DMS53 treated with DMSO at 0.1 percent for 48 hours (cell line): Measurements from ENCODE around the gene SMARCA4.

Experiments used
- DNase-seq: peaks from one replicate; lab custom pipeline; 2025; ENCODE audit not compliant: unreplicated experiment; lab: John Stamatoyannopoulos, UW

Gene SMARCA4

GRCh38 chr19:11007962-11008532 is 47.2 kb downstream of the SMARCA4 start:
- DNase-seq: no peak

DNA sequence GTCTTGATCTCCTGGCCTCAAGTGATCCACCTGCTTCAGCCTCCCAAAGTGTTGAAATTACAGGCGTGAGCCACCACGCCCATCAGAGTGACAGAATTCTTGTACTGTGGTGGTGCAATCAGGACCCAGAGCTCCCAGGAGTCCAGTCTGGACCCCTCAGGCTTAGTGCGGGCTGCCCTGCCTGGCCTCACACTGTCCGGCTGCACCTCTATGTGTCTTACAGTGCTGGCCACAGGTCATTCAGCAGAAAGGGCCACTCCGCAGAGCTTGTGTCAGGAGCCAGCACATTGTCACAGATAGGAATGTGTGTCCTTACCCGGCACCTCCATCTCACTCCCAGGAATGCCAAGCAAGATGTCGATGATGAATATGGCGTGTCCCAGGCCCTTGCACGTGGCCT is 49.2 kb downstream of the SMARCA4 start:
- DNase-seq: no peak

DNA sequence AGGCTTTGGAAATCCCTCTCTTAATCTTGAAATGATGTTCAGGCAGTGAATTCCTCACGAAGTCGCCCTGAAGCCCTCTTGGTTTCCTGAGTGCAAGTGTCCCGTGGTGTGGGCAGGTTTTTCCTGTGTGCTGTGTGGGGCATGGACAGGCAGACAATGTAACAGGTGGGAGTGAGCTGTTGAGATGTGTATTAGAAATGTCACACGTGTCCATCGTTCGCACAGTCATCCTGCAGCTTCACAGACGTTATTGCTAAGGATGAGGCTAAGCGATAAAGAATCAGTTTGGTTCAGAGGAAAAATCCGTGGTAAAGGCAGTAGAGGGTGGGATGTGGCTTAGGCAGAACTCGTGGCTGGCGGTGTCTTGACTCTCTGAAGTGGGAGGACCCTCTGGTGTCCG is 51.7 kb downstream of the SMARCA4 start:
- DNase-seq: no peak

DNA sequence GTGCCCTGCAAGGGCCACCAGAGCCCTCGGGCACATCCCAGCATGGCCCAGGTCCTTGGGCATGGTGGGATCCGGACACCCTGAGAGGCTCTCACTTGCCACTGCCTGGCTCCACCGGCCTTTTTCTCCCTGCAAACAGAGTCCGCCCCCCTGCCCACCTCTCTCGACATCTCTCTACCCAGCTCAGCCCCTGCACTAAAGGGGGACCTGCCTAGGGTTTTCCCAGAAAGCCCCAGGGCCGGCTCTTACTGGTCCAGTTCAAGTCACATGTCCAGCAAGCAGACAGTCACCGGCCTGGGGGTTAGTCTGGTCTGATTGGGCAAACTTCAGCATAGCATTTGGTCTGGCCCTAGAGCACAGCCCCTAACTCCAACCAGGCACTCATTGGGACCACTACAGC is 52.9 kb downstream of the SMARCA4 start:
- DNase-seq: no peak

DNA sequence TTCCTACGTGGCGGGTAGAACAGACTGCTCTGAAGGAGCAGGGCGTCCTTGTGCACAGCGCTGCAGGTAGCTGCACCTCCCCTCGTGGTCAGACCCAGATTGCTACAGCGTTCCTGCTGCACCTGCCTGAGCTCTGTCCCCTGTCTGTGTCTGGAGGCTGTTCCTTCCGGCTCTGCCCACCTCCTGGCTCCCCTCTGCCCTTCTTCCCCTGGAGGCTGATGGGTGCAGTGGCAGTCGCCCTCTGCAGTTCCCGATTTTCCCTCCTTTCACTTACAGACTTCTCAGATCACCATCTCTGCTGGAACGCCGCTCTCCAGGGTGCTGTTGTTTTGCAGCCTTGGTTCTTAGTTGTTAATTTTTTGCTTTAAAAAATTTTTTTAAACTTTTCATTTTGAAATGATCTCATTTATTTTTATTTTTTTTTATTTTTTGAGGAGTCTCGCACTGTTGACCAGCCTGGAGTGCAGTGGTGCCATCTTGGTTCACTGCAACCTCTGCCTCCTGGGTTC is 53.6 kb downstream of the SMARCA4 start:
- no peak for DNase-seq

GRCh38 chr19:11016631-11017030 is 55.8 kb downstream of the SMARCA4 start:
- no peak for DNase-seq

GRCh38 chr19:11017275-11018035 is 56.6 kb downstream of the SMARCA4 start:
- no peak for DNase-seq

GRCh38 chr19:11018179-11018578 is 57.3 kb downstream of the SMARCA4 start:
- no peak for DNase-seq

GRCh38 chr19:11018763-11019162 is 57.9 kb downstream of the SMARCA4 start:
- DNase-seq: no peak

DNA sequence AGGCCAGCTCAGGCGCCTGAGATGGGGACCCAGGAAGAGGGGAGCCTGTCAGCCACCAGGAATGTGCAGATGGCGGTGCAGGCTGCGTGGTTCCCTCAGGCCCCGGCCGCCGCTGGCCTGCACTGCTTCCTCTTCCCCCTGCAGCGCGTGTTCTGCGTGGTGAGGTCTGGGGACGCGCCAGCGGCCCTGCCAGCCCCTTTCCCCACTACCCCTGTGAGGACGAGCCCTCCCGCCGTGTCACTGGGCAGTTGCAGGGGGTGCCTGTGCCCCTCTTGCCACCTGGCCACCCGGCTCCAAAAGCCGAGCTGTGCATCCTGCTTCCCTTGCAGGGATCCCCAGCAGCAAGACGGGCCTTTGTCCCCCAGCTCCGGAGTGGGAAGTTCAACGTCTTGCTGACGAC is 58.4 kb downstream of the SMARCA4 start:
- DNase-seq: no peak

DNA sequence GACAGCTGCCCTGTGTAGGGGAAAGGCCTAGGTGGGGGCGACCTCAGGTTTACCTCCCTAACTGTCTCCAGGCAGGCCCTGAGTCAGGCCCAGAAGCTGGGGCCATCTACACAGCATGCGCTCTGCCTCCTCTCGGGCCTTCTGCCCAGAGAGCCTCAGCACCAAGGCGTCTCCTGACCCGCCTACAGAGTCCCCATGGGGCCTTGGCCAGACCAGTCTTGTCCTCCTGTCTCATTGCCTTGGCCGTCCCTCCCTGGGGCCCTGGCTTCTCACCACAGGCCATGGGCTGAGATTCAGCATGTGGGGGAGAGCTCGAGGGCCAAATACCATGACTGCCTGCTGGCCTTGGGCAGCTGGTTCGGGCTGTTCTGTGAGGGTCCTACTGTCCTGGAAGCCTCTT is 59.0 kb downstream of the SMARCA4 start:
- no peak for DNase-seq

DNA sequence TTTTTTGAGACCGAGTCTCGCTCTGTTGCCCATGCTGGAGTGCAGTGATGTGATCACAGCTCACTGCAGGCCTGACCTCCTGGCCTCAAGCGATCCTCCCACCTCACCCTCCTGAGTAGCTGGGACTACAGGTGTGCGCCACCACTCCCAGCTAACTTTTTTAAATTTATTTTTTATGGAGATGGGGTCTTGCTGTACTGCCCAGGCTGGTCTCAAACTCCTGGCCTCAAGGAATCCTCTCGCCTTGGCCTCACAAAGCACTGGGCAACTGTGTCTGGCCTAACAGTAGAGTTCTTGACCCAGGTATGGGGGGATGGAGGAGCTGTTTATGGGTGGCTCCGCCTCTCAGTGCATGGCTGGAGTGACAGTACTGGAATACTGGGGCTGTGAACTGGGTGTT is 59.6 kb downstream of the SMARCA4 start:
- DNase-seq: no peak

GRCh38 chr19:11020982-11021759 is 60.3 kb downstream of the SMARCA4 start:
- DNase-seq: no peak

DNA sequence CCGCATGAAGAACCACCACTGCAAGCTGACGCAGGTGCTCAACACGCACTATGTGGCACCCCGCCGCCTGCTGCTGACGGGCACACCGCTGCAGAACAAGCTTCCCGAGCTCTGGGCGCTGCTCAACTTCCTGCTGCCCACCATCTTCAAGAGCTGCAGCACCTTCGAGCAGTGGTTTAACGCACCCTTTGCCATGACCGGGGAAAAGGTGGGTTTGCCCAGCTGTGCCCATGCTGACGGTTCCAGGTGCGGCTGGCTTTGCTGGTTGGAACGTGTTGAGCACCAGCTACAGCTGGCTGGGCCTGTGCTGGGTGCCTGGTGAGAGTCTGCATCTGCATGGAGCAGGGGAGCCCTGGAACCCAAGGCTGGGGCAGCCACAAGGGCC is 60.9 kb downstream of the SMARCA4 start:
- DNase-seq: no peak

GRCh38 chr19:11023016-11023415 is 62.2 kb downstream of the SMARCA4 start:
- no peak for DNase-seq

DNA sequence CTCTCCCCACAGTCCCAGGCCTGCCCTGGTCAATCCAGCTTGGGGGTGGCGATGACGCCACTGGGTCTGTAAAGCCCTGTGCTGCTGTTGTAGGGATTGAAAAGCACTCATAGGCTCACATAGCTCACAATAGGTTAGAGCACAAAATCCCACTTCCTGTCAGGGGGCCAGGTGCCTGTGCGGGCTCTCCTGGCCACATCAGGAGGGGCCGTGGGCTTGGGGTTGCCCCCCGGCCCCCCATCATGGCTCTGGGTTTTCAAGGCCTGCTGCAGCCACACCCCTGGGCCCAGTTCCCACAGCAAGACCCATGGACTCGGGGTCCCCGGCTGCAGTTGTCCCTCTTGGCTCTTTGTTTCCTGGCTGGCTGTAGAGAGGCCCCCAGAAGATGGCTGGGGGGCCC is 62.9 kb downstream of the SMARCA4 start:
- DNase-seq: no peak

DNA sequence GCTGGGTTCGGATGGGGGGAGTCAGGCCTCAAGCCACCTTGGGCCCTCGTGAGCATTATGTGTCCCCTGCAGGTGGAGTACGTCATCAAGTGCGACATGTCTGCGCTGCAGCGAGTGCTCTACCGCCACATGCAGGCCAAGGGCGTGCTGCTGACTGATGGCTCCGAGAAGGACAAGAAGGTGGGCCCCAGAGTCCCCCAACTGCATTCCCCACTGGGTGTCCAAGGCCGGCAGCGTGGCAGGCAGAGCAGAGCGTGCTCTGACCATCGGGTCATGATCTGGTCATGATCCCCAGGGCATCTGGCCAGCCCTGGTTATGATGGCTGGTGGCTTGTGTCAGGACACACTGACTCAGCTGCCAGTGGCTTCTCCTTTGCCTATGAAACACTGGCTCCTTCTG is 63.4 kb downstream of the SMARCA4 start:
- DNase-seq: no peak

DNA sequence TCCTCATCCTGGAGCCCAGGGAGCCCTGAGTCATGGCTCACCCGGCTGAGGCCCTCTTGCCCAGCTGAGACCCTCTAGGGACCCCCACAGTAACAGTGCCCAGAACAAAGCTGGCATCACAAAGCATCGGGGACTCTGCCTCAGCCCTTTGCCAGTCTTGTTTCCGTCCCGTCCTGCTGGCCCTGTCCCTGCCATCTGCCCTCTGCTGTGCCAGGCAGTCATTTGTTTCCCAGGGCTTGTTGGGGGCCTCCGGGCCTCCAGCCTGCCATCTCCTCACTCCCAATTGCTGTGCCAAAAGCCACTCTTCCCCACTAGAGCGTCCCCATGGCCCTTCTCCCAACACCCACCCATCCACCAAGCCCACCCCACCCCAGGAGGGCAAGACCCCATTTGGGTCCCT is 64.2 kb downstream of the SMARCA4 start:
- no peak for DNase-seq

DNA sequence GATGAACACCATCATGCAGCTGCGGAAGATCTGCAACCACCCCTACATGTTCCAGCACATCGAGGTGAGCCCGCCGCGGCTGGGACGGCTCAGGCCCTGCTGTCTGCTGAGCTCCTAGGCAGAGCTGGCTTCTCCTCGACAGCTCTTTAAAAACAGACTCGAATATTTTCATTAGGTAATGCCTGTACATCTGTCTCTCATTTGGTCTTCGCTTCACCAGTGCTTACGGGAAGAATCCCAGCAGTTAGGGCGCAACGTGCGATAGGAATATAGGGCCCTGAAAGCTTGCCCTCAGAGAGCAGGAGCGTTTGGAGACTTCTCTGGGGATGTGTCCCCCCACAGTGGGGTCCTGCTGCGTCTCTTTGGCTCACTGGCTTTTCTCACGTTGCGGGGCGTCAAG is 64.6 kb downstream of the SMARCA4 start:
- no peak for DNase-seq

DNA sequence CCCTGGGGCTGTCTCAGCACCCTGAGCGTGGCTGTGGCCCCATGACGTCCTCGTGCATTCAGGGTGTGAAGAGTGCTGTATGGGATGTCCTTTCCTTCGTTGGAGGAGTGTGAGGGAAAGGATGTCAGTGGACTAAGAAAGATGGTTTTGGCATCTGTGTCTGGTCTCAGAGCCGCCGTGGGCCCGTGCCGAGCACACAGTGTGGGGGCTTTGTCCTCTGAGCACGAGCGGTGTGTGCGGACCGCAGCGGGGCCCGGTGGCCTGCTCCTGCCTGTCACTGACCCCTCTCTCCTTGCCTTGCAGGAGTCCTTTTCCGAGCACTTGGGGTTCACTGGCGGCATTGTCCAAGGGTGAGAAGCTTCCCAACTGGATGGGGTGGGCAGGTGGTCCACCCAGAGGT is 65.2 kb downstream of the SMARCA4 start:
- DNase-seq: no peak

GRCh38 chr19:11027381-11027780 is 66.6 kb downstream of the SMARCA4 start:
- no peak for DNase-seq

DNA sequence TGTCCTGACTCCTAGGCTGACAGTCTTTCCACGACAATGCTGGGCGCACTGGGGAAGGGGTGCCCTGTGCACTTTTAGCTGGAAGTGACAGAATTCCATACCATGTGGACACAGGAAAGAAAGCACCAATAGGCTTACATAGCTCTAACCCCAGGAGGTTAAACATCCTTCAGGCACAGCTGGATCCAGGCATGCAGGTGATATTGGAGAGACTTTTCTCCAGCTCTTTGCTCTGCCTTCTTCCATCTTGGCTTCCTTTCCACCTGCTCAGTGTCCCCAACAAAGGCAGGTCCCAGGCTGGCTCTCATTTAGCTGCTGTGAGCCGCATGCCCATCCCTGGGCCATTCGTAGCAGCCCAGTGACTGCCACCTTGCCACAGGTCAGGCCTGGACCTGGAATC is 67.3 kb downstream of the SMARCA4 start:
- DNase-seq: no peak
